ENCODE measurements around the gene MLLT3. TPM values are rescaled to one million over a fixed set of nuclear protein-coding genes. Genes with fewer than 3 reads are reported as not detected.
"Not testable (repeated sequence)": the region's sequence is repeated elsewhere in the genome, so short reads cannot be mapped to it uniquely, and the experiment has no call there.

The MLLT3 gene
- total RNA-seq, 1 experiment from 2014 or later, result 50.7 TPM

- not testable (repeated sequence) for H3K36me3 ChIP-seq, H3K4me3 ChIP-seq, H3K27me3 ChIP-seq, H3K9me3 ChIP-seq, DNase-seq
Observed at GRCh38 chr9:20583088-20583487, 39.2 kb downstream of the MLLT3 start.

- DNase-seq, result no peak
- no peak overlapping the region for H3K4me3 ChIP-seq
- H3K36me3 ChIP-seq, result no peaks in the 10 kb centered on the region
- no peaks in the 10 kb centered on the region for H3K27me3 ChIP-seq
- no peaks in the 10 kb centered on the region for H3K9me3 ChIP-seq
Observed at GRCh38 chr9:20582150-20582549, 40.1 kb downstream of the MLLT3 start.

- H3K9me3 ChIP-seq, result peaks cover 7% of the 10 kb centered on the region
- H3K36me3 ChIP-seq, result peaks cover 3% of the 10 kb centered on the region; the same call in 1 of the 2 replicates
- no peak overlapping the region for H3K4me3 ChIP-seq
- H3K27me3 ChIP-seq, result no peaks in the 10 kb centered on the region
- no peak for DNase-seq
Observed at GRCh38 chr9:20580673-20581072, 41.6 kb downstream of the MLLT3 start.

GRCh38 chr9:20579524-20580314 lies 42.6 kb downstream of the MLLT3 start:
- no peaks in the 10 kb centered on the region for H3K27me3 ChIP-seq
- DNase-seq, result no peak
- peaks cover 6% of the 10 kb centered on the region; the same call in 1 of the 2 replicates for H3K36me3 ChIP-seq
- H3K4me3 ChIP-seq, result no peak overlapping the region
- H3K9me3 ChIP-seq, result peaks cover 14% of the 10 kb centered on the region

- Histone ChIP-seq H3K4me3 (no peak overlapping the region), H3K27me3 (no peaks in the 10 kb centered on the region), H3K36me3 (peaks cover 6% of the 10 kb centered on the region; the same call in 1 of the 2 replicates), H3K9me3 (peaks cover 14% of the 10 kb centered on the region)
- DNase-seq, result no peak
Observed at GRCh38 chr9:20573023-20573422, 49.3 kb downstream of the MLLT3 start.

GRCh38 chr9:20570756-20571155 lies 51.5 kb downstream of the MLLT3 start:
- no peak overlapping the region; the same call in 1 of the 2 replicates for H3K4me3 ChIP-seq

GRCh38 chr9:20570087-20570486 lies 52.2 kb downstream of the MLLT3 start:
- no peak for DNase-seq
- peaks cover under 1% of the 10 kb centered on the region for H3K9me3 ChIP-seq

More at GRCh38 chr9:20570756-20571155, 51.5 kb downstream of the MLLT3 start:
- H3K9me3 ChIP-seq, result peaks cover 8% of the 10 kb centered on the region
- DNase-seq, result no peak
- peaks cover 3% of the 10 kb centered on the region; the same call in 1 of the 2 replicates for H3K36me3 ChIP-seq
- H3K27me3 ChIP-seq, result no peaks in the 10 kb centered on the region

GRCh38 chr9:20569525-20569924 lies 52.8 kb downstream of the MLLT3 start:
- H3K36me3 ChIP-seq, result no peaks in the 10 kb centered on the region
- H3K4me3 ChIP-seq, result no peak overlapping the region
- H3K27me3 ChIP-seq, result no peaks in the 10 kb centered on the region
- no peak for DNase-seq
- H3K9me3 ChIP-seq, result no peaks in the 10 kb centered on the region; the same call in 1 of the 2 replicates

More at GRCh38 chr9:20570087-20570486, 52.2 kb downstream of the MLLT3 start:
- H3K27me3 ChIP-seq, result no peaks in the 10 kb centered on the region
- no peak overlapping the region; the same call in 1 of the 2 replicates for H3K4me3 ChIP-seq
- H3K36me3 ChIP-seq, result 0 out of 2 replicates have a peak, but pooled peaks cover 3% of the 10 kb centered on the region

GRCh38 chr9:20568400-20568799 lies 53.9 kb downstream of the MLLT3 start:
- H3K4me3 ChIP-seq, result no peak overlapping the region
- no peaks in the 10 kb centered on the region for H3K36me3 ChIP-seq
- DNase-seq, result no peak
- H3K9me3 ChIP-seq, result no peaks in the 10 kb centered on the region
- no peaks in the 10 kb centered on the region for H3K27me3 ChIP-seq

GRCh38 chr9:20566401-20566800 lies 55.9 kb downstream of the MLLT3 start:
- Histone ChIP-seq H3K36me3 (no peaks in the 10 kb centered on the region), H3K4me3 (no peak overlapping the region), H3K9me3 (no peaks in the 10 kb centered on the region), H3K27me3 (no peaks in the 10 kb centered on the region)
- DNase-seq, result no peak

GRCh38 chr9:20564650-20565049 lies 57.6 kb downstream of the MLLT3 start:
- Histone ChIP-seq H3K4me3 (no peak overlapping the region), H3K9me3 (no peaks in the 10 kb centered on the region), H3K36me3 (no peaks in the 10 kb centered on the region), H3K27me3 (no peaks in the 10 kb centered on the region)
- DNase-seq, result no peak

GRCh38 chr9:20563917-20564316 lies 58.4 kb downstream of the MLLT3 start:
- Histone ChIP-seq H3K9me3 (no peaks in the 10 kb centered on the region), H3K27me3 (no peaks in the 10 kb centered on the region), H3K4me3 (no peak overlapping the region), H3K36me3 (no peaks in the 10 kb centered on the region)
- no peak for DNase-seq

- Histone ChIP-seq H3K36me3 (no peaks in the 10 kb centered on the region), H3K4me3 (no peak overlapping the region), H3K27me3 (no peaks in the 10 kb centered on the region), H3K9me3 (no peaks in the 10 kb centered on the region)
- no peak for DNase-seq
Observed at GRCh38 chr9:20562051-20562450, 60.2 kb downstream of the MLLT3 start.

GRCh38 chr9:20561531-20561930 lies 60.8 kb downstream of the MLLT3 start:
- H3K36me3 ChIP-seq, result no peaks in the 10 kb centered on the region
- no peaks in the 10 kb centered on the region for H3K27me3 ChIP-seq
- H3K4me3 ChIP-seq, result no peak overlapping the region
- no peak for DNase-seq
- no peaks in the 10 kb centered on the region for H3K9me3 ChIP-seq

GRCh38 chr9:20559231-20559890 lies 62.9 kb downstream of the MLLT3 start:
- Histone ChIP-seq H3K9me3 (no peaks in the 10 kb centered on the region), H3K36me3 (no peaks in the 10 kb centered on the region), H3K4me3 (no peak overlapping the region), H3K27me3 (no peaks in the 10 kb centered on the region)
- DNase-seq, result no peak

- H3K9me3 ChIP-seq, result no peaks in the 10 kb centered on the region
- DNase-seq, result peak; percentile 88
- no peaks in the 10 kb centered on the region for H3K36me3 ChIP-seq
- no peaks in the 10 kb centered on the region for H3K27me3 ChIP-seq
- no peak overlapping the region for H3K4me3 ChIP-seq
Observed at GRCh38 chr9:20558566-20559016, 63.7 kb downstream of the MLLT3 start.

- Histone ChIP-seq H3K27me3 (no peaks in the 10 kb centered on the region), H3K36me3 (no peaks in the 10 kb centered on the region), H3K4me3 (no peak overlapping the region), H3K9me3 (no peaks in the 10 kb centered on the region)
- DNase-seq, result peak; percentile 48
Observed at GRCh38 chr9:20557890-20558565, 64.3 kb downstream of the MLLT3 start.

Data from MG63 (cell line).